Trophoblast cell (in vitro differentiated cells and primary cell): ENCODE results near the gene COX8C.
"Not testable (repeated sequence)": the region's sequence is repeated elsewhere in the genome, so short reads cannot be mapped to it uniquely, and the experiment has no call there.

Source experiments
- DNase-seq, 2 donors: peaks; one replicate each; pipeline ENCODE4 v3.0.0-alpha.2; 2016
- H2AFZ ChIP-seq: 2 replicates; pipeline ENCODE4 v1.6.1; 2013; ENCODE audit warnings: low read length, moderate library complexity, mild to moderate bottlenecking; ENCODE audit not compliant: insufficient read depth, poor library complexity
- H2AK5ac ChIP-seq: 2 replicates; pipeline ENCODE4 v1.6.1; 2013; ENCODE audit warnings: mild to moderate bottlenecking, low read length
- H2BK120ac ChIP-seq: 2 replicates; pipeline ENCODE4 v1.6.1; 2013; ENCODE audit warnings: low read length, mild to moderate bottlenecking, moderate library complexity; ENCODE audit not compliant: insufficient read depth, poor library complexity
- H2BK12ac ChIP-seq: 2 replicates; pipeline ENCODE4 v1.6.1; 2013; ENCODE audit warnings: mild to moderate bottlenecking, low read length, moderate library complexity
- H2BK5ac ChIP-seq: 2 replicates; pipeline ENCODE4 v1.6.1; 2013; ENCODE audit warnings: low read length, low read depth, moderate library complexity, mild to moderate bottlenecking; ENCODE audit not compliant: poor library complexity
- H3K14ac ChIP-seq: 2 replicates; pipeline ENCODE4 v1.6.1; 2013; ENCODE audit warnings: mild to moderate bottlenecking, low read length
- H3K18ac ChIP-seq: 2 replicates; pipeline ENCODE4 v1.6.1; 2013; ENCODE audit warnings: mild to moderate bottlenecking, low read length
- H3K23ac ChIP-seq: 2 replicates; pipeline ENCODE4 v1.6.1; 2013; ENCODE audit warnings: low read length
- H3K27ac ChIP-seq: 2 replicates; pipeline ENCODE4 v1.5.1; 2013; ENCODE audit warnings: low read depth, mild to moderate bottlenecking, inconsistent platforms, low read length, moderate library complexity
- H3K27me3 ChIP-seq: 2 replicates; pipeline ENCODE4 v1.6.1; 2013; ENCODE audit warnings: inconsistent platforms, mild to moderate bottlenecking, low read length, moderate library complexity; ENCODE audit not compliant: insufficient read depth
- H3K36me3 ChIP-seq, 2 experiments: 1 replicate in 1 of 2; 2 replicates in 1 of 2; pipeline ENCODE4 v1.6.1; 2013; ENCODE audit warnings: low read length in 2 of 2, mild to moderate bottlenecking in 2 of 2, moderate library complexity in 1 of 2; ENCODE audit not compliant: insufficient read depth in 2 of 2, control insufficient read depth in 1 of 2
- H3K4ac ChIP-seq: 2 replicates; pipeline ENCODE4 v1.6.1; 2013; ENCODE audit warnings: low read depth, mild to moderate bottlenecking, low read length, moderate library complexity
- H3K4me1 ChIP-seq, 2 experiments: 1 replicate in 1 of 2; 2 replicates in 1 of 2; pipeline ENCODE4 v1.6.1; 2013; ENCODE audit warnings: low read length in 2 of 2, mild to moderate bottlenecking in 2 of 2, moderate library complexity in 1 of 2; ENCODE audit not compliant: insufficient read depth in 2 of 2, control insufficient read depth in 1 of 2
- H3K4me2 ChIP-seq: 2 replicates; pipeline ENCODE4 v1.6.1; 2013; ENCODE audit warnings: inconsistent platforms, mild to moderate bottlenecking, low read length, moderate library complexity
- H3K4me3 ChIP-seq: 2 replicates; pipeline ENCODE4 v1.5.1; 2013; ENCODE audit warnings: mild to moderate bottlenecking, low read depth, low read length, inconsistent platforms
- H3K79me1 ChIP-seq: one replicate; pipeline ENCODE4 v1.6.1; 2013; ENCODE audit warnings: low read length
- H3K79me2 ChIP-seq: 2 replicates; pipeline ENCODE4 v1.6.1; 2013; ENCODE audit warnings: low read length, mild to moderate bottlenecking; ENCODE audit not compliant: control insufficient read depth, insufficient read depth, poor library complexity
- H3K9ac ChIP-seq: 2 replicates; pipeline ENCODE4 v1.6.1; 2013; ENCODE audit warnings: mild to moderate bottlenecking, low read length
- H3K9me3 ChIP-seq: 2 replicates; pipeline ENCODE4 v1.6.1; 2013; ENCODE audit warnings: low read depth, mild to moderate bottlenecking, control low read depth, inconsistent platforms, low read length; ENCODE audit not compliant: insufficient read depth
- H4K12ac ChIP-seq: 2 replicates; pipeline ENCODE4 v1.6.1; 2013; ENCODE audit warnings: low read depth, mild to moderate bottlenecking, low read length, moderate library complexity
- H4K8ac ChIP-seq: 2 replicates; pipeline ENCODE4 v1.6.1; 2013; ENCODE audit warnings: low read depth, mild to moderate bottlenecking, low read length, moderate library complexity
- H4K91ac ChIP-seq: one replicate; pipeline ENCODE4 v1.6.1; 2013; ENCODE audit warnings: low read depth, mild to moderate bottlenecking, low read length, moderate library complexity
- WGBS: extraction: QIAGEN DNeasy Blood & Tissue Kit; methylation state at CpG from one replicate; pipeline ENCODE4 v1.1.7; 2013; ENCODE audit warnings: missing lambda C conversion rate; ENCODE audit not compliant: insufficient read length, insufficient coverage; ENCODE audit errors: extremely low coverage; 5-methylcytosine and 5-hydroxymethylcytosine counted together

The COX8C gene

GRCh38 chr14:93375673-93376156 is 28.7 kb downstream of the COX8C start:
- H3K4me1 ChIP-seq, result no peaks in the 10 kb centered on the region
- peaks cover 3% of the 10 kb centered on the region for H3K9me3 ChIP-seq
- no peaks in the 10 kb centered on the region for H3K79me1 ChIP-seq
- no peaks in the 10 kb centered on the region for H3K36me3 ChIP-seq
- no peak overlapping the region for H3K4me2 ChIP-seq
- no CpG with 5 or more reads among the region's 6 CpGs for WGBS
- H2AFZ ChIP-seq, result no peak overlapping the region
- no peak overlapping the region for H3K18ac ChIP-seq
- no peak overlapping the region for H3K23ac ChIP-seq
- H3K27ac ChIP-seq, result no peak overlapping the region
- H4K8ac ChIP-seq, result no peak overlapping the region
- DNase-seq, result peak; percentile 1 to 16
- no peaks in the 10 kb centered on the region for H3K79me2 ChIP-seq
- H3K9ac ChIP-seq, result no peak overlapping the region
- no peak overlapping the region for H3K4me3 ChIP-seq
- no peak overlapping the region for H4K91ac ChIP-seq
- H2BK12ac ChIP-seq, result no peak overlapping the region
- H2BK5ac ChIP-seq, result no peak overlapping the region
- H4K12ac ChIP-seq, result no peak overlapping the region
- H3K14ac ChIP-seq, result no peak overlapping the region
- no peak overlapping the region for H3K4ac ChIP-seq
- H2AK5ac ChIP-seq, result no peak overlapping the region
- H3K27me3 ChIP-seq, result no peaks in the 10 kb centered on the region
- H2BK120ac ChIP-seq, result no peak overlapping the region

- Histone ChIP-seq H3K79me2 (no peaks in the 10 kb centered on the region), H4K12ac (no peak overlapping the region), H3K4me3 (no peak overlapping the region), H3K27ac (no peak overlapping the region), H3K4me2 (no peak overlapping the region), H3K9me3 (no peaks in the 10 kb centered on the region), H2BK120ac (no peak overlapping the region), H3K23ac (no peak overlapping the region), H2AFZ (no peak overlapping the region), H3K18ac (no peak overlapping the region), H3K27me3 (no peaks in the 10 kb centered on the region), H3K9ac (no peak overlapping the region), H2AK5ac (no peak overlapping the region), H4K8ac (no peak overlapping the region), H3K14ac (no peak overlapping the region), H3K36me3 (no peaks in the 10 kb centered on the region), H2BK5ac (no peak overlapping the region), H4K91ac (no peak overlapping the region), H3K4me1 (no peaks in the 10 kb centered on the region), H3K4ac (no peak overlapping the region), H3K79me1 (no peaks in the 10 kb centered on the region), H2BK12ac (no peak overlapping the region)
- no peak for DNase-seq
- no CpG with 5 or more reads among the region's 1 CpG for WGBS
These were observed 32.8 kb downstream of the COX8C start for GRCh38 chr14:93379831-93380230.

- Histone ChIP-seq H4K8ac (no peak overlapping the region), H3K27ac (no peak overlapping the region), H2BK12ac (no peak overlapping the region), H4K91ac (no peak overlapping the region), H3K4me3 (no peak overlapping the region), H2AFZ (no peak overlapping the region), H3K79me1 (no peaks in the 10 kb centered on the region), H2BK120ac (no peak overlapping the region), H2BK5ac (no peak overlapping the region), H3K36me3 (no peaks in the 10 kb centered on the region), H3K4me1 (no peaks in the 10 kb centered on the region), H4K12ac (no peak overlapping the region), H3K9me3 (no peaks in the 10 kb centered on the region), H3K18ac (no peak overlapping the region), H3K27me3 (no peaks in the 10 kb centered on the region), H3K9ac (no peak overlapping the region), H3K4me2 (no peak overlapping the region), H3K79me2 (no peaks in the 10 kb centered on the region), H3K4ac (no peak overlapping the region), H3K23ac (no peak overlapping the region), H3K14ac (no peak overlapping the region), H2AK5ac (no peak overlapping the region)
- no peak for DNase-seq
- WGBS, result no CpG with 5 or more reads among the region's 1 CpG
These were observed 34.7 kb downstream of the COX8C start for GRCh38 chr14:93381644-93382043.

- not testable (repeated sequence) for H2BK12ac ChIP-seq, H3K4me1 ChIP-seq, H4K8ac ChIP-seq, H3K9me3 ChIP-seq, H3K9ac ChIP-seq, H2BK120ac ChIP-seq, H2BK5ac ChIP-seq, H4K12ac ChIP-seq, H3K4me3 ChIP-seq, H3K79me1 ChIP-seq, H2AFZ ChIP-seq, H3K4ac ChIP-seq, H3K36me3 ChIP-seq, H3K4me2 ChIP-seq, H4K91ac ChIP-seq, H2AK5ac ChIP-seq, DNase-seq, H3K27me3 ChIP-seq, H3K27ac ChIP-seq, H3K14ac ChIP-seq, H3K23ac ChIP-seq, H3K18ac ChIP-seq, H3K79me2 ChIP-seq
- WGBS, result no CpG with 5 or more reads among the region's 1 CpG
These were observed 37.3 kb downstream of the COX8C start for GRCh38 chr14:93384256-93384655.
